ENCODE results near the gene KCP. TPM values are rescaled to one million over a fixed set of nuclear protein-coding genes. Genes with fewer than 3 reads are reported as not detected.

KCP gene
- polyA plus RNA-seq, 1 donor from 2014 or later, result 0.31 TPM

GRCh38 chr7:128937271-128937646, 26.8 kb upstream of the KCP start:
- H3K4me2 ChIP-seq (ENCODE audit: low read length), result no peak overlapping the region
- no peaks in the 10 kb centered on the region for H3K9me3 ChIP-seq (ENCODE audit: low read length)
- H4K20me1 ChIP-seq (ENCODE audit: insufficient read depth), result no peaks in the 10 kb centered on the region
- H2AFZ ChIP-seq (ENCODE audit: low read depth, low read length), result no peak overlapping the region
- H3K9me2 ChIP-seq (ENCODE audit: insufficient read depth, low read length), result no peaks in the 10 kb centered on the region
- H3K27ac ChIP-seq (ENCODE audit: low read length), result no peak overlapping the region
- H3K4me3 ChIP-seq (ENCODE audit: low read length), result peak overlapping the region; percentile 71
- H3K9ac ChIP-seq (ENCODE audit: low read length), result no peak overlapping the region
- no peaks in the 10 kb centered on the region for H3F3A ChIP-seq (ENCODE audit: insufficient read depth, low read length, poor library complexity, severe bottlenecking)
- TF ChIP-seq EZH2 (IDR thresholded peaks at IDR 0.05; ENCODE audit: borderline replicate concordance, insufficient read depth, low read length, poor library complexity, severe bottlenecking) (no peak), CTCF (IDR thresholded peaks at IDR 0.05; ENCODE audit: poor library complexity, severe bottlenecking) (no peak), TAF1 (IDR thresholded peaks at IDR 0.05; ENCODE audit: low read depth) (no peak), REST (IDR thresholded peaks at IDR 0.05; ENCODE audit: borderline replicate concordance) (no peak), MXI1 (conservative IDR thresholded peaks at IDR 0.05; ENCODE audit: poor library complexity, severe bottlenecking) (no peak), EP300 (conservative IDR thresholded peaks at IDR 0.05; ENCODE audit: poor library complexity, severe bottlenecking) (no peak), RAD21 (conservative IDR thresholded peaks at IDR 0.05) (no peak), POLR2AphosphoS5 (IDR thresholded peaks at IDR 0.05) (no peak), SMC3 (conservative IDR thresholded peaks at IDR 0.05; ENCODE audit: poor library complexity) (no peak)
- no peaks in the 10 kb centered on the region for H3K36me3 ChIP-seq (ENCODE audit: insufficient read depth, low read length)
- H3K27me3 ChIP-seq (ENCODE audit: insufficient read depth, low read depth, low read length), result peaks cover 47% of the 10 kb centered on the region
- H3K79me2 ChIP-seq (replicated peaks; ENCODE audit: insufficient read depth, low read length), result no peaks in the 10 kb centered on the region

GRCh38 chr7:128936798-128937197, 26.3 kb upstream of the KCP start:
- H3K27ac ChIP-seq (ENCODE audit: low read length), result no peak overlapping the region
- H3K4me3 ChIP-seq (ENCODE audit: low read length), result no peak overlapping the region
- no peaks in the 10 kb centered on the region for H3K9me2 ChIP-seq (ENCODE audit: insufficient read depth, low read length)
- H3K4me2 ChIP-seq (ENCODE audit: low read length), result no peak overlapping the region
- no peaks in the 10 kb centered on the region for H3F3A ChIP-seq (ENCODE audit: insufficient read depth, low read length, poor library complexity, severe bottlenecking)
- no peak for TF ChIP-seq CTCF (IDR thresholded peaks at IDR 0.05; ENCODE audit: poor library complexity, severe bottlenecking)
- TF ChIP-seq POLR2AphosphoS5 (IDR thresholded peaks at IDR 0.05), result no peak
- TF ChIP-seq TAF1 (IDR thresholded peaks at IDR 0.05; ENCODE audit: low read depth), result no peak
- no peak for TF ChIP-seq SMC3 (conservative IDR thresholded peaks at IDR 0.05; ENCODE audit: poor library complexity)
- TF ChIP-seq EP300 (conservative IDR thresholded peaks at IDR 0.05; ENCODE audit: poor library complexity, severe bottlenecking), result no peak
- TF ChIP-seq RAD21 (conservative IDR thresholded peaks at IDR 0.05), result no peak
- no peak for TF ChIP-seq REST (IDR thresholded peaks at IDR 0.05; ENCODE audit: borderline replicate concordance)
- TF ChIP-seq MXI1 (conservative IDR thresholded peaks at IDR 0.05; ENCODE audit: poor library complexity, severe bottlenecking), result no peak
- no peak for TF ChIP-seq EZH2 (IDR thresholded peaks at IDR 0.05; ENCODE audit: borderline replicate concordance, insufficient read depth, low read length, poor library complexity, severe bottlenecking)
- no peaks in the 10 kb centered on the region for H3K79me2 ChIP-seq (replicated peaks; ENCODE audit: insufficient read depth, low read length)
- no peaks in the 10 kb centered on the region for H4K20me1 ChIP-seq (ENCODE audit: insufficient read depth)
- H3K9ac ChIP-seq (ENCODE audit: low read length), result no peak overlapping the region
- no peak overlapping the region for H2AFZ ChIP-seq (ENCODE audit: low read depth, low read length)
- H3K9me3 ChIP-seq (ENCODE audit: low read length), result no peaks in the 10 kb centered on the region
- peaks cover 47% of the 10 kb centered on the region for H3K27me3 ChIP-seq (ENCODE audit: insufficient read depth, low read depth, low read length)
- H3K36me3 ChIP-seq (ENCODE audit: insufficient read depth, low read length), result no peaks in the 10 kb centered on the region
